Colonic mucosa (tissue), 4 donors: Measurements from ENCODE around the gene PPP1R18. TPM values are rescaled to one million over a fixed set of nuclear protein-coding genes. Genes with fewer than 3 reads are reported as not detected.
A peak's percentile ranks its signal among the peaks of the same experiment; 100 is the strongest.

ENCODE experiments used
- DNase-seq: peaks from one replicate; pipeline ENCODE4 v3.0.0-alpha.2; 2020
- H3K27ac ChIP-seq: fragments of 200-600 bp; one replicate; pipeline ENCODE4 v1.8.0; 2021
- H3K27me3 ChIP-seq: fragments of 200-600 bp; one replicate; pipeline ENCODE4 v1.8.0; 2021
- H3K36me3 ChIP-seq: fragments of 200-600 bp; one replicate; pipeline ENCODE4 v1.8.0; 2021
- H3K4me1 ChIP-seq: fragments of 200-600 bp; one replicate; pipeline ENCODE4 v1.8.0; 2021; ENCODE audit warnings: mild to moderate bottlenecking
- H3K4me3 ChIP-seq: fragments of 200-600 bp; one replicate; pipeline ENCODE4 v1.8.0; 2021
- H3K9ac ChIP-seq, 2 donors: one replicate each; pipeline ENCODE4 v1.7.0; 2013; ENCODE audit warnings: control low read depth in 2 of 2, low read depth in 2 of 2, low read length in 2 of 2
- H3K9me3 ChIP-seq: fragments of 200-600 bp; one replicate; pipeline ENCODE4 v1.8.0; 2021
- CTCF ChIP-seq: fragments of 200-600 bp; IDR thresholded peaks from one replicate; pipeline ENCODE4 v1.8.0; 2022; ENCODE audit warnings: antibody characterized with exemption, mild to moderate bottlenecking
- intact Hi-C: fragments of 100-400 bp; cut with DNase I; formaldehyde crosslinking; loops from one replicate; pipeline ENCODE4 v1.14.1; 2022
- total RNA-seq, 2 donors: library from RNA; stranded (reverse); fragmentation: NEBNext Ultra II Directional in 1 of 2; extraction: Animal tissue kit (Norgen Biotek cat#: 25700) in 1 of 2; gene quantifications; one replicate each; pipeline ENCODE4 v1.2.1, GENCODE V29; 2021
- donor health status: healthy.
- donor health status: DM: no; HTN: no; CAD: no.
- donor health status: DM: no; HTN: no; CAD: no.

The PPP1R18 gene
- total RNA-seq, 2 donors from 2014 or later = 8.3 to 22.8 TPM

DNA sequence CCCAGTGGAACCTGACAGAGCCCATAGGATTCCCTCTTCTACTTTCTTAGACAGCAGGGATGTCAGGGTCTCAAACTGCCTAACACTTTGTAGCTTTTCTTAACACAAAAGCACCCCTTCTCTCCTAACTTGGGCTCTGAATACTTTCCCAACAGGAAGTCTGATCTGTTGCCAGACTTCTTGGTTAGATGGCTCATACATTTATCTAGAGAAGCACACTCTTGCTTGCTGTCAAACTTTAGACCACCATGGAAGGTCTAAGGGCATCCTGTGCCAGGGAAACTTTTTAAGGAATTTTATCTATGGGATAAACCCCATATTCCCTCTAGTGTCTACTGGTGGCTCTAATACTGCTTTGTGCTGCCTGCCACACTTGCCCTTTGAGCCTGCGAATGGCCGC is 42.8 kb downstream of the PPP1R18 start:
- Histone ChIP-seq H3K27me3 (no peaks in the 10 kb centered on the region), H3K9ac (no peak overlapping the region), H3K4me1 (peaks cover 6% of the 10 kb centered on the region), H3K4me3 (no peak overlapping the region), H3K27ac (no peak overlapping the region), H3K36me3 (peaks cover 4% of the 10 kb centered on the region), H3K9me3 (no peaks in the 10 kb centered on the region)
- TF ChIP-seq CTCF = no peak
- intact Hi-C loops = no loop called here
- no peak for DNase-seq

- no peak overlapping the region for H3K4me3 ChIP-seq
- TF ChIP-seq CTCF = no peak
- no peak for DNase-seq
- H3K27me3 ChIP-seq = no peaks in the 10 kb centered on the region
- no peak overlapping the region for H3K27ac ChIP-seq
- peaks cover 6% of the 10 kb centered on the region for H3K4me1 ChIP-seq
- H3K36me3 ChIP-seq = peaks cover 4% of the 10 kb centered on the region
- H3K9me3 ChIP-seq = no peaks in the 10 kb centered on the region
- intact Hi-C loops = no loop called here
- H3K9ac ChIP-seq = no peak overlapping the region
Observed at GRCh38 chr6:30641048-30641447, 45.4 kb downstream of the PPP1R18 start.

DNA sequence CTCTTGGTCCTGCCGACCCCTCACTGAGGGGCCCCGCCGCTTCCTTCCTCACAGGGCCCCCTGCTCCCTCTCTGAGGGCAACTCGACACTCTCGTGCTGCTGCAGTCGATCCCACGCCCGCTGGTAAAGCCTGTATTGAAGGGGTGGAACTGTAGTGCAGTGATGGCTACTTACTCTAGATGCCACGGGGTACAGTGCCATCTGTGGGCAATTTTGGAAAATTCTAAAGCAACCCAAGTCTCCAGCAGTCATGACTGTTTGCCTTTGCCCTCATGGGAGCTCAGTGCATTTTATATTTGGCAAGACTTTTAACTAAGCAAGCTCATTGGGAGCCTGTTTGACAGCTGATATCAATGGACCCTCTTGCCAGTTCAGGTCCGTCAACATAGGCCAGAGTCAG is 46.0 kb downstream of the PPP1R18 start:
- no peak overlapping the region for H3K4me3 ChIP-seq
- no peak overlapping the region for H3K27ac ChIP-seq
- no peak overlapping the region for H3K9ac ChIP-seq
- intact Hi-C loops = no loop called here
- H3K27me3 ChIP-seq = no peaks in the 10 kb centered on the region
- H3K36me3 ChIP-seq = peaks cover 4% of the 10 kb centered on the region
- no peaks in the 10 kb centered on the region for H3K9me3 ChIP-seq
- H3K4me1 ChIP-seq = peaks cover 6% of the 10 kb centered on the region
- no peak for DNase-seq
- no peak for TF ChIP-seq CTCF

DNA sequence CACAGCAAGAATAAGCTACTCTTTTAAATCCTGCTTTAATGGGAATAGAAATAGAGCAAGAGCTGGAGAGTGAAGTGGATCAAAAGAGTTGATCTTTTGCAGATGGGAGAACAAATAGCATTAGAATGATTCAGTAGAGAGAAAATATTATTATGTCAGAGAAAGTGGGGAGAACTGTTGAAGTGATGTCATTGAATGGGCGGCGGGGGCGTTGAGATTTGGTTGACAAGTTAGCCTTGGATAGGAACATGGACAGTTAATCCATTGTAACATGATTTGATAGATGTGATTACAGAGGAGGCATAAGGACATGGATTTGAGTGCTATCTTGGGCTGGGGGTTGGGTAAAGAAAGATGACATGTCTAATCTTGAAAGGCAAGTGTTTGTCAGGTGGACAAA is 50.6 kb downstream of the PPP1R18 start:
- Histone ChIP-seq H3K27me3 (no peaks in the 10 kb centered on the region), H3K9me3 (no peaks in the 10 kb centered on the region), H3K4me3 (no peak overlapping the region), H3K9ac (no peak overlapping the region), H3K4me1 (no peaks in the 10 kb centered on the region), H3K27ac (no peak overlapping the region), H3K36me3 (no peaks in the 10 kb centered on the region)
- intact Hi-C loops = no loop called here
- TF ChIP-seq CTCF = no peak
- DNase-seq = no peak

- DNase-seq = peak; percentile 96
- no peak for TF ChIP-seq CTCF
- H3K4me1 ChIP-seq = peaks cover 9% of the 10 kb centered on the region
- peak within 1 kb of the TSS; percentile 84 to 89 for H3K9ac ChIP-seq
- no peaks in the 10 kb centered on the region for H3K27me3 ChIP-seq
- H3K36me3 ChIP-seq = peaks cover 21% of the 10 kb centered on the region
- intact Hi-C loops = loop anchor here (2.0 kb wide), 1 partner anchor 46 kb away; the partner anchor contains the start of gene DHX16
- H3K9me3 ChIP-seq = no peaks in the 10 kb centered on the region
- peak within 1 kb of the TSS; percentile 58 for H3K4me3 ChIP-seq
- peak within 1 kb of the TSS; percentile 80 for H3K27ac ChIP-seq
Observed at GRCh38 chr6:30626484-30627366, 59.7 kb downstream of the PPP1R18 start, which contains the start of gene ATAT1. Gene ATAT1, plus strand, starts transcription at chr6:30626874.

Other genes with a start within 250 kb of the PPP1R18 start
- gene HLA-E, start 197.1 kb downstream of the PPP1R18 start, total RNA-seq = 100 to 1,000 TPM; 208 to 471 TPM
- gene GNL1, start 130.2 kb downstream of the PPP1R18 start, total RNA-seq = 10 to 100 TPM; 42.2 to 49.3 TPM
- 1 to 10 TPM; 3.9 to 7.2 TPM for gene PRR3, start 129.3 kb downstream of the PPP1R18 start, total RNA-seq
- gene ABCF1, start 115.2 kb downstream of the PPP1R18 start, total RNA-seq = 10 to 100 TPM; 43.6 to 61.3 TPM
- gene PPP1R10, start 69.4 kb downstream of the PPP1R18 start, total RNA-seq = 10 to 100 TPM; 46.9 to 78.2 TPM
- 10 to 100 TPM; 63.6 to 70.3 TPM for gene MRPS18B, start 68.8 kb downstream of the PPP1R18 start, total RNA-seq
- gene ATAT1, start 59.8 kb downstream of the PPP1R18 start, total RNA-seq = 10 to 100 TPM; 11.5 to 15.9 TPM
- 10 to 100 TPM; 71.3 to 83.3 TPM for gene C6orf136, start 39.5 kb downstream of the PPP1R18 start, total RNA-seq
- 10 to 100 TPM; 25.9 to 35.1 TPM for gene DHX16, start 13.6 kb downstream of the PPP1R18 start, total RNA-seq
- 10 to 100 TPM in 1 of 2 donors, 1 to 10 TPM in 1; 7.4 to 19.2 TPM for gene NRM, start 4.3 kb upstream of the PPP1R18 start, total RNA-seq
- 10 to 100 TPM; 14.0 to 59.0 TPM for gene MDC1, start 30.6 kb upstream of the PPP1R18 start, total RNA-seq
- 100 to 1,000 TPM; 213 to 605 TPM for gene TUBB, start 33.7 kb upstream of the PPP1R18 start, total RNA-seq
- 100 to 1,000 TPM; 130 to 158 TPM for gene FLOT1, start 56.0 kb upstream of the PPP1R18 start, total RNA-seq
- 10 to 100 TPM; 47.2 to 92.8 TPM for gene IER3, start 57.9 kb upstream of the PPP1R18 start, total RNA-seq
- 100 to 1,000 TPM; 261 to 267 TPM for gene DDR1, start 197.9 kb upstream of the PPP1R18 start, total RNA-seq
- 10 to 100 TPM; 15.8 to 25.7 TPM for gene GTF2H4, start 221.6 kb upstream of the PPP1R18 start, total RNA-seq
- 10 to 100 TPM; 27.5 to 55.6 TPM for gene VARS2, start 227.6 kb upstream of the PPP1R18 start, total RNA-seq
- 1 to 10 TPM in 1 of 2 donors, not detected in 1; 1.3 TPM for gene SFTA2, start 245.5 kb upstream of the PPP1R18 start, total RNA-seq